Epithelial cell of esophagus (primary cell): ENCODE results near the gene GK.

ENCODE experiments used
- DNase-seq: peaks from one replicate; pipeline ENCODE4 v3.0.0; 2010; ENCODE audit warnings: low read depth
- H3K4me3 ChIP-seq: 2 replicates; pipeline ENCODE4 v1.5.1; 2011; ENCODE audit warnings: mild to moderate bottlenecking, low read length, control low read depth
- CTCF ChIP-seq: IDR thresholded peaks from 2 replicates; pipeline ENCODE4 v1.5.1; 2011; ENCODE audit warnings: low read depth, mild to moderate bottlenecking, low read length, control low read depth, inconsistent platforms; ENCODE audit not compliant: insufficient read depth; ENCODE audit errors: missing control alignments

The GK gene

GRCh38 chrX:30706216-30706775 lies 53.1 kb downstream of the GK start:
- no peak for DNase-seq
- no peak for TF ChIP-seq CTCF
- H3K4me3 ChIP-seq = no peak overlapping the region

GRCh38 chrX:30712214-30712613 lies 59.0 kb downstream of the GK start:
- TF ChIP-seq CTCF = no peak
- DNase-seq = no peak
- H3K4me3 ChIP-seq = no peak overlapping the region

GRCh38 chrX:30713061-30713525 lies 59.9 kb downstream of the GK start:
- DNase-seq = peak; percentile 74
- no peak overlapping the region for H3K4me3 ChIP-seq
- peak; percentile 81 for TF ChIP-seq CTCF

GRCh38 chrX:30714138-30714537 lies 60.9 kb downstream of the GK start:
- DNase-seq = no peak
- no peak overlapping the region for H3K4me3 ChIP-seq
- TF ChIP-seq CTCF = no peak

- TF ChIP-seq CTCF = no peak
- DNase-seq = no peak
Measured at GRCh38 chrX:30715976-30716375, 62.8 kb downstream of the GK start.

GRCh38 chrX:30733852-30734660 lies 80.8 kb downstream of the GK start:
- H3K4me3 ChIP-seq = no peak overlapping the region
- no peak for TF ChIP-seq CTCF
- no peak for DNase-seq

More at GRCh38 chrX:30715976-30716375, 62.8 kb downstream of the GK start:
- no peak overlapping the region for H3K4me3 ChIP-seq
